ENCODE measurements around the gene LRRC10B.

- no peak for TF ChIP-seq POLR2AphosphoS5 (IDR thresholded peaks at IDR 0.05; ENCODE audit: low read depth, low read length)
- no peak for TF ChIP-seq REST (IDR thresholded peaks at IDR 0.05; ENCODE audit: insufficient read depth in 1 of 2, low read depth in 2 of 2, low read length in 2 of 2)
- TF ChIP-seq TAF1 (IDR thresholded peaks at IDR 0.05; ENCODE audit: borderline replicate concordance, insufficient read depth, low read length) = no peak
- TF ChIP-seq SIN3A (IDR thresholded peaks at IDR 0.05; ENCODE audit: borderline replicate concordance, insufficient read depth, low read length) = no peak
Observed at GRCh38 chr11:61546663-61547062, 38.1 kb downstream of the LRRC10B start.
